HK-2 (cell line): Measurements from ENCODE around the gene NUTF2.
"Not testable (repeated sequence)": the region's sequence is repeated elsewhere in the genome, so short reads cannot be mapped to it uniquely, and the experiment has no call there.

ENCODE experiments used
- DNase-seq: peaks from one replicate; pipeline ENCODE4 v3.0.0-alpha.2; 2018; ENCODE audit not compliant: unreplicated experiment

NUTF2 gene

GRCh38 chr16:67864044-67864443 is 17.3 kb downstream of the NUTF2 start:
- DNase-seq = not testable (repeated sequence)

GRCh38 chr16:67864594-67864993 is 17.9 kb downstream of the NUTF2 start:
- DNase-seq = no peak

- no peak for DNase-seq
These were observed 18.6 kb downstream of the NUTF2 start for GRCh38 chr16:67865318-67865717.

- DNase-seq = no peak
These were observed 21.6 kb downstream of the NUTF2 start for GRCh38 chr16:67868290-67868689.

GRCh38 chr16:67869653-67870052 is 22.9 kb downstream of the NUTF2 start:
- DNase-seq = no peak

- no peak for DNase-seq
These were observed 24.5 kb downstream of the NUTF2 start for GRCh38 chr16:67871256-67871655.

- no peak for DNase-seq
These were observed 25.4 kb downstream of the NUTF2 start for GRCh38 chr16:67872131-67872630.

GRCh38 chr16:67872631-67873434 is 26.1 kb downstream of the NUTF2 start, which contains the start of gene EDC4:
TSS of gene EDC4 (plus strand) at chr16:67873052. CDS start at chr16:67873262, 210 bp downstream.
- DNase-seq = peak; percentile 91

GRCh38 chr16:67873435-67874370 is 27.0 kb downstream of the NUTF2 start:
- DNase-seq = no peak

GRCh38 chr16:67874372-67874771 is 27.6 kb downstream of the NUTF2 start:
- no peak for DNase-seq

GRCh38 chr16:67877064-67877463 is 30.3 kb downstream of the NUTF2 start:
- no peak for DNase-seq

- no peak for DNase-seq
These were observed 31.5 kb downstream of the NUTF2 start for GRCh38 chr16:67878232-67878631.

GRCh38 chr16:67878846-67879245 is 32.1 kb downstream of the NUTF2 start:
- DNase-seq = no peak

GRCh38 chr16:67879462-67879861 is 32.7 kb downstream of the NUTF2 start:
- DNase-seq = no peak

GRCh38 chr16:67879936-67880335 is 33.2 kb downstream of the NUTF2 start:
- no peak for DNase-seq

- DNase-seq = no peak
These were observed 33.9 kb downstream of the NUTF2 start for GRCh38 chr16:67880584-67880983.

- DNase-seq = no peak
These were observed 35.0 kb downstream of the NUTF2 start for GRCh38 chr16:67881621-67882161.

GRCh38 chr16:67882374-67883145 is 35.8 kb downstream of the NUTF2 start:
- no peak for DNase-seq

GRCh38 chr16:67883146-67883871 is 36.6 kb downstream of the NUTF2 start:
- DNase-seq = no peak

- peak; percentile 64 for DNase-seq
These were observed 37.1 kb downstream of the NUTF2 start for GRCh38 chr16:67883872-67884261.

GRCh38 chr16:67884684-67885083 is 38.0 kb downstream of the NUTF2 start, which contains the start of gene NRN1L:
TSS of gene NRN1L (plus strand) at chr16:67884885. CDS start at chr16:67884904, 19 bp downstream.
- DNase-seq = no peak
